Suprapubic skin (tissue), 4 donors: ENCODE measurements around the gene FCER2.

Source experiments
- POLR2A ChIP-seq, 2 donors: fragments of 450-650 bp; IDR thresholded peaks; one replicate each; pipeline ENCODE4 v1.6.1; 2017; ENCODE audit warnings: antibody characterized with exemption in 2 of 2, mild to moderate bottlenecking in 2 of 2, moderate library complexity in 2 of 2
- POLR2AphosphoS5 ChIP-seq, 3 donors: sonication (generic); formaldehyde crosslinking; IDR thresholded peaks; one replicate each; pipeline ENCODE4 v1.6.1; 2017; ENCODE audit warnings: antibody characterized with exemption in 3 of 3
- TF ChIP-seq, protein P1 (sequence below), 2 donors: fragments of 200-600 bp in 1 of 2; fragments of 450-650 bp in 1 of 2; sonication (generic) in 1 of 2; IDR thresholded peaks; one replicate each; pipeline ENCODE4 v1.5.1; 2016 to 2019; ENCODE audit warnings: antibody characterized with exemption in 2 of 2, mild to moderate bottlenecking in 1 of 2, moderate library complexity in 1 of 2

DNA sequence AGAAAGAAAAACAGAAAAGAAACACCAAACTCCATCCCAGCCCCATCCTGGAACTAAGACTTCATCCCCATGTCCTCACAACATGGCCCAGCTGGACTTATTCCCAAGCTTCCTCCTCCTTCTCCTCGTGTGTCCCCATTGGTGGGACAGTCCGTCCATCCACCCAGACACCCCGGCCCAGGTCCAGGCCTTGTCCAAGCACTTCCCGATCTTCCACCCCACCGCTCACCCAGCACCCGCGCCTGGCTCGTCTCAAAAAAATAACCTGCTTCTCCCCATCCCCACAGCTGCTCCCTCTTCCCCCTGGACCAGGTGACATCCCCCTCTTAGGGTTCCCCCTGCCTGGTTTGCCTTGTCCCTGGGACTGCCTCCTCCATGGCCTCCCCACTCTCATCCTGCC, 1.4 kb upstream of the FCER2 start:
- TF ChIP-seq POLR2AphosphoS5 (IDR thresholded peaks at IDR 0.05) (no peak), POLR2A (IDR thresholded peaks at IDR 0.05) (no peak)
- TF ChIP-seq, protein P1, sequence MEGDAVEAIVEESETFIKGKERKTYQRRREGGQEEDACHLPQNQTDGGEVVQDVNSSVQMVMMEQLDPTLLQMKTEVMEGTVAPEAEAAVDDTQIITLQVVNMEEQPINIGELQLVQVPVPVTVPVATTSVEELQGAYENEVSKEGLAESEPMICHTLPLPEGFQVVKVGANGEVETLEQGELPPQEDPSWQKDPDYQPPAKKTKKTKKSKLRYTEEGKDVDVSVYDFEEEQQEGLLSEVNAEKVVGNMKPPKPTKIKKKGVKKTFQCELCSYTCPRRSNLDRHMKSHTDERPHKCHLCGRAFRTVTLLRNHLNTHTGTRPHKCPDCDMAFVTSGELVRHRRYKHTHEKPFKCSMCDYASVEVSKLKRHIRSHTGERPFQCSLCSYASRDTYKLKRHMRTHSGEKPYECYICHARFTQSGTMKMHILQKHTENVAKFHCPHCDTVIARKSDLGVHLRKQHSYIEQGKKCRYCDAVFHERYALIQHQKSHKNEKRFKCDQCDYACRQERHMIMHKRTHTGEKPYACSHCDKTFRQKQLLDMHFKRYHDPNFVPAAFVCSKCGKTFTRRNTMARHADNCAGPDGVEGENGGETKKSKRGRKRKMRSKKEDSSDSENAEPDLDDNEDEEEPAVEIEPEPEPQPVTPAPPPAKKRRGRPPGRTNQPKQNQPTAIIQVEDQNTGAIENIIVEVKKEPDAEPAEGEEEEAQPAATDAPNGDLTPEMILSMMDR (IDR thresholded peaks at IDR 0.05) = no peak
